NOMO-1 treated with dmso at 0.1 percent for 144 hours (cell line): ENCODE measurements around the gene SUN1.
"Not testable (repeated sequence)": the region's sequence is repeated elsewhere in the genome, so short reads cannot be mapped to it uniquely, and the experiment has no call there.

Experiments
- DNase-seq: peaks from one replicate; lab custom pipeline; 2025; ENCODE audit not compliant: unreplicated experiment; lab: John Stamatoyannopoulos, UW

Gene SUN1

GRCh38 chr7:832167-832967 is at the start of gene SUN1:
Gene SUN1, plus strand, starts transcription at chr7:832476. Its CDS starts 49 bp downstream, at chr7:832525.
- DNase-seq: no peak

GRCh38 chr7:782718-783449 is 49.4 kb upstream of the SUN1 start:
- no peak for DNase-seq

GRCh38 chr7:783556-784490 is 48.5 kb upstream of the SUN1 start:
- no peak for DNase-seq

GRCh38 chr7:784971-785370 is 47.3 kb upstream of the SUN1 start:
- DNase-seq: no peak

- no peak for DNase-seq
Measured at GRCh38 chr7:785416-785815, 46.9 kb upstream of the SUN1 start.

GRCh38 chr7:786472-787255 is 45.6 kb upstream of the SUN1 start:
- no peak for DNase-seq

GRCh38 chr7:787332-788240 is 44.7 kb upstream of the SUN1 start:
- DNase-seq: no peak

- DNase-seq: no peak
Measured at GRCh38 chr7:791519-791918, 40.8 kb upstream of the SUN1 start.

GRCh38 chr7:794207-794606 is 38.1 kb upstream of the SUN1 start:
- DNase-seq: no peak

- no peak for DNase-seq
Measured at GRCh38 chr7:794671-795329, 37.5 kb upstream of the SUN1 start.

GRCh38 chr7:796434-797169 is 35.7 kb upstream of the SUN1 start:
- not testable (repeated sequence) for DNase-seq

GRCh38 chr7:798921-799470 is 33.3 kb upstream of the SUN1 start:
- DNase-seq: no peak

- no peak for DNase-seq
Measured at GRCh38 chr7:800692-801091, 31.6 kb upstream of the SUN1 start.

GRCh38 chr7:801351-801750 is 30.9 kb upstream of the SUN1 start:
- DNase-seq: not testable (repeated sequence)

- no peak for DNase-seq
Measured at GRCh38 chr7:801940-802381, 30.3 kb upstream of the SUN1 start.

- DNase-seq: no peak
Measured at GRCh38 chr7:802500-803242, 29.6 kb upstream of the SUN1 start.

GRCh38 chr7:803243-803635 is 29.0 kb upstream of the SUN1 start:
- no peak for DNase-seq
